HepG2 (cell line): ENCODE data around the gene WBP1. TPM values are rescaled to one million over a fixed set of nuclear protein-coding genes. Genes with fewer than 3 reads are reported as not detected.
"Not testable (repeated sequence)": the region's sequence is repeated elsewhere in the genome, so short reads cannot be mapped to it uniquely, and the experiment has no call there.

Experiments used
- ATAC-seq: fragments of 200-7000 bp; cut with Tn5 transposase; 3 replicates; pipeline ENCODE4 v1.9.1; 2020; ENCODE audit warnings: mild to moderate bottlenecking, moderate library complexity
- BruUV-seq: library from RNA; stranded (reverse); fragments of 400-500 nt; replicated peaks from 2 replicates; lab custom pipeline; 2021; lab: Mats Ljungman, UMichigan
- CTCF ChIA-PET: fragments of 300-600 bp; formaldehyde crosslinking; extraction: SDS; loops from one replicate; lab custom pipeline; 2021; ENCODE audit warnings: low total read pairs, inconsistent platforms, low intra/inter-chr PET ratio; lab: Yijun Ruan, JAX
- POLR2A ChIA-PET: fragments of 350-600 bp; sonication (Branson Sonifier 250); formaldehyde crosslinking; loops from one replicate; lab custom pipeline; 2020; ENCODE audit warnings: antibody characterized with exemption, inconsistent platforms; lab: Yijun Ruan, JAX
- DNase-seq: peaks from one replicate; pipeline ENCODE4 v3.0.0-alpha.2; 2015; ENCODE audit warnings: low spot score
- FAIRE-seq: peaks from 3 replicates; lab custom pipeline; 2011; peaks lifted over from hg19 to GRCh38; lab: Jason Lieb, UNC
- H2AFZ ChIP-seq: one replicate; pipeline ENCODE4 v1.6.1; 2011; ENCODE audit warnings: low read length, inconsistent platforms
- H3K27ac ChIP-seq: fragments of 300-600 bp; 3 replicates; pipeline ENCODE4 v1.8.0; 2011; ENCODE audit warnings: mixed run types, mild to moderate bottlenecking, mixed read lengths, low read length, inconsistent platforms; ENCODE audit not compliant: insufficient read depth; ENCODE audit errors: extremely low read length
- H3K27me3 ChIP-seq, 2 experiments: fragments of 200-600 bp in 1 of 2; 2 replicates in 1 of 2; 3 replicates in 1 of 2; pipeline versions ENCODE4 v1.6.0 to v1.8.0; 2011; ENCODE audit warnings: low read length in 2 of 2, mild to moderate bottlenecking in 2 of 2, moderate library complexity in 2 of 2, inconsistent platforms in 1 of 2; ENCODE audit not compliant: insufficient read depth in 2 of 2, control insufficient read depth in 1 of 2
- H3K36me3 ChIP-seq, 2 experiments: fragments of 200-600 bp in 1 of 2; replicated peaks in 1 of 2; 2 replicates in 1 of 2; 3 replicates in 1 of 2; pipeline versions ENCODE4 v1.5.1 to v1.8.0; 2011; ENCODE audit warnings: low read length in 2 of 2, inconsistent platforms in 1 of 2; ENCODE audit not compliant: insufficient read depth in 2 of 2, control insufficient read depth in 1 of 2
- H3K4me1 ChIP-seq: 2 replicates; pipeline ENCODE4 v1.5.1; 2012; ENCODE audit warnings: low read length, inconsistent platforms; ENCODE audit not compliant: insufficient read depth
- H3K4me2 ChIP-seq: 2 replicates; pipeline ENCODE4 v1.6.0; 2011; ENCODE audit warnings: low read depth, low read length, inconsistent platforms
- H3K4me3 ChIP-seq, 3 experiments: fragments of 200-600 bp in 1 of 3; sonication (generic), shearing (Covaris generic) in 1 of 3; replicated peaks in 1 of 3; 2 replicates each; pipeline ENCODE4 v1.5.1; 2011 to 2016; ENCODE audit warnings: low read length in 3 of 3, inconsistent platforms in 2 of 3, low read depth in 2 of 3, mild to moderate bottlenecking in 2 of 3, control low read depth in 1 of 3, mixed read lengths in 1 of 3; ENCODE audit not compliant: insufficient read depth in 1 of 3
- H3K79me2 ChIP-seq: one replicate; pipeline ENCODE4 v1.6.1; 2011; ENCODE audit warnings: low read length, inconsistent platforms; ENCODE audit not compliant: insufficient read depth
- H3K9ac ChIP-seq: 2 replicates; pipeline ENCODE4 v1.6.0; 2011; ENCODE audit warnings: mild to moderate bottlenecking, low read depth, low read length, inconsistent platforms; ENCODE audit not compliant: insufficient read depth
- H3K9me3 ChIP-seq: 2 replicates; pipeline ENCODE4 v1.5.1; 2012; ENCODE audit warnings: mild to moderate bottlenecking, low read length
- H4K20me1 ChIP-seq: 2 replicates; pipeline ENCODE4 v1.6.0; 2011; ENCODE audit warnings: inconsistent platforms, mild to moderate bottlenecking, low read length, moderate library complexity; ENCODE audit not compliant: insufficient read depth
- CHD4 ChIP-seq: fragments of 200-600 bp; sonication (generic); IDR thresholded peaks from 2 replicates; pipeline ENCODE4 v1.7.0; 2017; ENCODE audit warnings: mild to moderate bottlenecking, low read length, borderline replicate concordance
- JUN ChIP-seq: sonication (generic); formaldehyde crosslinking; IDR thresholded peaks from 2 replicates; pipeline ENCODE4 v1.4.0; 2020; ENCODE audit warnings: mild to moderate bottlenecking, missing genetic modification reagents
- TRAFD1 ChIP-seq: sonication (generic); formaldehyde crosslinking; IDR thresholded peaks from 2 replicates; pipeline ENCODE4 v1.5.1; 2020; ENCODE audit warnings: missing genetic modification reagents, mild to moderate bottlenecking, borderline replicate concordance
- ZBTB38 ChIP-seq: sonication (generic); formaldehyde crosslinking; IDR thresholded peaks from 2 replicates; pipeline ENCODE4 v1.5.1; 2020; ENCODE audit warnings: mild to moderate bottlenecking, missing genetic modification reagents
- ZMYM3 ChIP-seq: sonication (generic); formaldehyde crosslinking; IDR thresholded peaks from 2 replicates; pipeline ENCODE4 v1.5.1; 2020; ENCODE audit warnings: mild to moderate bottlenecking, missing genetic modification reagents
- ZNF121 ChIP-seq: sonication (generic); formaldehyde crosslinking; IDR thresholded peaks from 2 replicates; pipeline ENCODE4 v1.5.0; 2020; ENCODE audit warnings: mild to moderate bottlenecking, missing genetic modification reagents
- ZNF292 ChIP-seq: sonication (generic); formaldehyde crosslinking; IDR thresholded peaks from 2 replicates; pipeline ENCODE4 v1.8.1; 2022; ENCODE audit warnings: mild to moderate bottlenecking, low read depth, missing genetic modification reagents, borderline replicate concordance
- ZNF362 ChIP-seq: sonication (generic); formaldehyde crosslinking; IDR thresholded peaks from 2 replicates; pipeline ENCODE4 v1.4.0; 2020; ENCODE audit warnings: missing genetic modification reagents, mild to moderate bottlenecking, borderline replicate concordance
- ZNF770 ChIP-seq: sonication (generic); formaldehyde crosslinking; IDR thresholded peaks from 2 replicates; pipeline ENCODE4 v1.5.0; 2020; ENCODE audit warnings: mild to moderate bottlenecking, missing genetic modification reagents
- WGBS: methylation state at CpG from one replicate; pipeline ENCODE4 v1.1.6; 2017; ENCODE audit warnings: low lambda C conversion rate; 5-methylcytosine and 5-hydroxymethylcytosine counted together
- in situ Hi-C: cut with HindIII; loops from 2 replicates; pipeline ENCODE4 v1.10.0; 2017; ENCODE audit warnings: low pct_unique_long_range_greater_than_20kb; ENCODE audit not compliant: extremely low pct_ligation_motif_present
- intact Hi-C: fragments of 100-400 bp; cut with micrococcal nuclease; formaldehyde crosslinking; loops from one replicate; pipeline ENCODE4 v1.10.0; 2022; ENCODE audit not compliant: unreplicated experiment
- polyA plus RNA-seq, 8 experiments: library from polyadenylated mRNA; depleted of rRNA in 3 of 8; stranded (reverse) in 7 of 8; unstranded in 1 of 8; fragments of >200 nt; fragmentation: Illumina TruSeq in 4 of 8; extraction: Trizol in 4 of 8; gene quantifications; 2 replicates each; pipeline versions ENCODE4 v1.2.1 to v1.2.3, GENCODE V29; 2011 to 2016; ENCODE audit warnings: low read depth in 4 of 8, missing spikeins in 1 of 8, mixed read lengths in 1 of 8; ENCODE audit not compliant: insufficient read depth in 1 of 8
- total RNA-seq, 5 experiments: library from RNA; depleted of rRNA; stranded (reverse); fragments of >200 nt; fragmentation: Illumina TruSeq; extraction: Trizol; gene quantifications; 2 replicates each; pipeline ENCODE4 v1.2.3, GENCODE V29; 2016; ENCODE audit warnings: low read depth in 1 of 5
- TF ChIP-seq, protein P1 (sequence below): sonication (generic); formaldehyde crosslinking; IDR thresholded peaks from 2 replicates; pipeline ENCODE4 v1.4.0; 2020; ENCODE audit warnings: missing genetic modification reagents, borderline replicate concordance

WBP1 gene
- total and polyA plus RNA-seq, 2 of the 13 experiments (the other 11 are each of a cell fraction or from before 2014, with no cell fraction given): 38.8 to 85.7 TPM

- TF ChIP-seq TRAFD1 (CRISPR knock-in tag) (peak; percentile 13; the same call in 1 of the 2 replicates), ZNF121 (peak; percentile 98), ZBTB38 (CRISPR knock-in tag) (0 out of 2 replicates have a peak, but pooled peaks have one; percentile 40), ZNF292 (0 out of 2 replicates have a peak, but pooled peaks have one; percentile 2), ZMYM3 (CRISPR knock-in tag) (0 out of 2 replicates have a peak, but pooled peaks have one; percentile 21), ZNF362 (CRISPR knock-in tag) (0 out of 2 replicates have a peak, but pooled peaks have one; percentile 27), ZNF770 (peak; percentile 69), JUN (CRISPR knock-in tag) (0 out of 2 replicates have a peak, but pooled peaks have one; percentile 24), CHD4 (0 out of 2 replicates have a peak, but pooled peaks have one; percentile 19)
- TF ChIP-seq, protein P1, sequence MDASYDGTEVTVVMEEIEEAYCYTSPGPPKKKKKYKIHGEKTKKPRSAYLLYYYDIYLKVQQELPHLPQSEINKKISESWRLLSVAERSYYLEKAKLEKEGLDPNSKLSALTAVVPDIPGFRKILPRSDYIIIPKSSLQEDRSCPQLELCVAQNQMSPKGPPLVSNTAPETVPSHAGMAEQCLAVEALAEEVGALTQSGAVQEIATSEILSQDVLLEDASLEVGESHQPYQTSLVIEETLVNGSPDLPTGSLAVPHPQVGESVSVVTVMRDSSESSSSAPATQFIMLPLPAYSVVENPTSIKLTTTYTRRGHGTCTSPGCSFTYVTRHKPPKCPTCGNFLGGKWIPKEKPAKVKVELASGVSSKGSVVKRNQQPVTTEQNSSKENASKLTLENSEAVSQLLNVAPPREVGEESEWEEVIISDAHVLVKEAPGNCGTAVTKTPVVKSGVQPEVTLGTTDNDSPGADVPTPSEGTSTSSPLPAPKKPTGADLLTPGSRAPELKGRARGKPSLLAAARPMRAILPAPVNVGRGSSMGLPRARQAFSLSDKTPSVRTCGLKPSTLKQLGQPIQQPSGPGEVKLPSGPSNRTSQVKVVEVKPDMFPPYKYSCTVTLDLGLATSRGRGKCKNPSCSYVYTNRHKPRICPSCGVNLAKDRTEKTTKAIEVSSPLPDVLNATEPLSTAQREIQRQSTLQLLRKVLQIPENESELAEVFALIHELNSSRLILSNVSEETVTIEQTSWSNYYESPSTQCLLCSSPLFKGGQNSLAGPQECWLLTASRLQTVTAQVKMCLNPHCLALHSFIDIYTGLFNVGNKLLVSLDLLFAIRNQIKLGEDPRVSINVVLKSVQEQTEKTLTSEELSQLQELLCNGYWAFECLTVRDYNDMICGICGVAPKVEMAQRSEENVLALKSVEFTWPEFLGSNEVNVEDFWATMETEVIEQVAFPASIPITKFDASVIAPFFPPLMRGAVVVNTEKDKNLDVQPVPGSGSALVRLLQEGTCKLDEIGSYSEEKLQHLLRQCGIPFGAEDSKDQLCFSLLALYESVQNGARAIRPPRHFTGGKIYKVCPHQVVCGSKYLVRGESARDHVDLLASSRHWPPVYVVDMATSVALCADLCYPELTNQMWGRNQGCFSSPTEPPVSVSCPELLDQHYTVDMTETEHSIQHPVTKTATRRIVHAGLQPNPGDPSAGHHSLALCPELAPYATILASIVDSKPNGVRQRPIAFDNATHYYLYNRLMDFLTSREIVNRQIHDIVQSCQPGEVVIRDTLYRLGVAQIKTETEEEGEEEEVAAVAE (CRISPR knock-in tag): 0 out of 2 replicates have a peak, but pooled peaks have one; percentile 4
- TF ChIP-seq, all 625 proteins: peak for 10; not testable (repeated sequence) for 615
- not testable (repeated sequence) for H3K9me3 ChIP-seq, H3K27ac ChIP-seq, DNase-seq, H3K27me3 ChIP-seq, ATAC-seq, H2AFZ ChIP-seq, BruUV-seq, H4K20me1 ChIP-seq, FAIRE-seq
- in situ Hi-C loops (loop anchor here (5.0 kb wide), 1 partner anchor 99 kb away; no protein-coding TSS in a partner anchor), intact Hi-C loops (loop anchor here (1.0 kb wide), 5 partner anchors 19 to 104 kb away; partner anchors contain the start of genes AUP1, HTRA2 and PCGF1)
- POLR2A ChIA-PET: interaction anchor here (1.0 to 20.6 kb wide), 12 partner anchors 9 to 93 kb away, joined by 5 to 795 read pairs (median 18); partner anchors contain the start of genes AUP1, DQX1, HTRA2 and INO80B
- 81% methylated on average over 19 of the region's 19 CpGs for WGBS
- Histone ChIP-seq H3K4me3 (peak overlapping the region; percentile 82 to 87 (median 83)), H3K4me1 (peaks cover 74% of the 10 kb centered on the region), H3K36me3 (peaks cover 2 to 10% of the 10 kb centered on the region in 2 experiments; a peak in 4 of 5 replicates), H3K4me2 (peak overlapping the region; percentile 78), H3K9ac (peak overlapping the region; percentile 91), H3K79me2 (peaks cover 45% of the 10 kb centered on the region)
- CTCF ChIA-PET: interaction anchor here (1.0 to 2.4 kb wide), 7 partner anchors 19 to 104 kb away, joined by 3 to 20 read pairs (median 10); partner anchors contain the start of genes AUP1, HTRA2, INO80B and MOGS
Observed at GRCh38 chr2:74483675-74484164, 25.5 kb downstream of the WBP1 start.
